DMS153 (cell line): Measurements from ENCODE around the gene NTS.

Experiments used
- DNase-seq: peaks from one replicate; lab custom pipeline; 2025; lab: John Stamatoyannopoulos, UW

Gene NTS, protein sequence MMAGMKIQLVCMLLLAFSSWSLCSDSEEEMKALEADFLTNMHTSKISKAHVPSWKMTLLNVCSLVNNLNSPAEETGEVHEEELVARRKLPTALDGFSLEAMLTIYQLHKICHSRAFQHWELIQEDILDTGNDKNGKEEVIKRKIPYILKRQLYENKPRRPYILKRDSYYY

DNA sequence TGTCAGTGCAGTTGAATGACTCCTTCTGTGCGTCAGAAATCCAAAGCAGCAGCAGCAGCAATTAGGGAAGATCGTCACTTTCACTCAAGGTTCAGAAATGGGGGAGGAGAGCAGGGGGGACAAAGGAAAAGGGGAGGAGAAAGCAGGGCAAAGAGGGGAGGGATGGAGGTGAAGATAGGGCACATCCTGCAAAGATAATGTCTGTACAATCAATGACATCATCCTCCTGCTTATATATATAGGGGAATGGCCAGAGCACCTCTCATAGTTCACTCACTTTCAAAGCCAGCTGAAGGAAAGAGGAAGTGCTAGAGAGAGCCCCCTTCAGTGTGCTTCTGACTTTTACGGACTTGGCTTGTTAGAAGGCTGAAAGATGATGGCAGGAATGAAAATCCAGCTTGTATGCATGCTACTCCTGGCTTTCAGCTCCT lies at the start of gene NTS:
TSS of gene NTS (plus strand) at position 265 of the 431 bp plus-strand sequence. CDS start at position 374, 109 bp downstream.
- no peak for DNase-seq

DNA sequence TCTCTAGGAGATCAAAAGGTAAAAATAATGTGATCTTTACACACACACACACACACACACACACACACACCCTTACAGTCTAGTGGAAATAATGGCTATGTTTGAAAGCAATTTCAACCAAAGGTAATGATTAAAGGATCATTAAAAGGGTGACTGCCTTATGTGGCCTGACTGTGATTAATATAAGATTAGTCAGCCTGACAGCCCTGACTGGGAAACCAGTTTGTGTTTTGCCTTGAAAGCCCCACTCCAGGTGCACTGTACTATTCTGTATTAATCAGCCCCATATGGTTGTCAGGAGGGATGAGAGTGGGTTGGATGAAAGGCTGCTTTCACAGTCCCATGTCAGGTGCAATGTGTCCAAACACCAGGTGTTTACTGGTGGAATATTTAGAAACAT lies 48.3 kb upstream of the NTS start:
- no peak for DNase-seq

DNA sequence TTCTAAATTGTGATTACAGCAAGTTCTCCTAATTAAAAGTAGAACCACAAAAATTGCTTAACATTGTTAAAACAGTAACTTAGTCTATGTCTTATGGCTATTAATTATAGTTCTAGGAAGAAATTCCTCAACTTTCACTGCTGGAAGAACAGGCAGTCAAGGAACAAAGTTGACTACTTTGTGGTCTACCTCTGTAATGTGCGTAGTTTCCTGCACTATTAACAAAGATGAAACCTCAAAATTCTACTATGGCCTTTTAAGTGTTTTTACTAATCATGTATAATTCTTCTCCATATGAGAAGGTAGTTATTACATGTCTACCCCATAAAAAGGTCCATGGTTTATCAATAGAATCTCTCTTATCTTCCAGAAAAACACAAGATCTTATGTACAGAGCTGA lies 45.5 kb upstream of the NTS start:
- DNase-seq = no peak

DNA sequence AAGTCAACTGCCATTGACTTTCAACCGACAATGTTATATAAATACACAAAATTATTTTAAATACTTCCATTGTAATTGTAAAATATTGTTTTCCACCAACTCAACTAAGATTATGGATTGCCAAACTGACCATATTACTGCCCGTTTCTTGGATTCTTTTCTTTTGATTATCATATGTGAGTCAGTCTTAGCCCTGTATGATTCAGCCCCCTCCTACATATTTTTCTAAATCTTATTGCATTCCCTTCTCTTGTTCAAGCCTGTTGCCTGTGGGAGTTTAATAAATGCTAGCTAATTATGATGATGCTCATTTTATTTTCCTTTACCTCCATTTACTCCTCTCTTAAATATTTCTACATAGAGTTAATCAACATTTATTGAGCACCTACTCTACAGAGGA lies 44.7 kb upstream of the NTS start:
- DNase-seq = no peak

DNA sequence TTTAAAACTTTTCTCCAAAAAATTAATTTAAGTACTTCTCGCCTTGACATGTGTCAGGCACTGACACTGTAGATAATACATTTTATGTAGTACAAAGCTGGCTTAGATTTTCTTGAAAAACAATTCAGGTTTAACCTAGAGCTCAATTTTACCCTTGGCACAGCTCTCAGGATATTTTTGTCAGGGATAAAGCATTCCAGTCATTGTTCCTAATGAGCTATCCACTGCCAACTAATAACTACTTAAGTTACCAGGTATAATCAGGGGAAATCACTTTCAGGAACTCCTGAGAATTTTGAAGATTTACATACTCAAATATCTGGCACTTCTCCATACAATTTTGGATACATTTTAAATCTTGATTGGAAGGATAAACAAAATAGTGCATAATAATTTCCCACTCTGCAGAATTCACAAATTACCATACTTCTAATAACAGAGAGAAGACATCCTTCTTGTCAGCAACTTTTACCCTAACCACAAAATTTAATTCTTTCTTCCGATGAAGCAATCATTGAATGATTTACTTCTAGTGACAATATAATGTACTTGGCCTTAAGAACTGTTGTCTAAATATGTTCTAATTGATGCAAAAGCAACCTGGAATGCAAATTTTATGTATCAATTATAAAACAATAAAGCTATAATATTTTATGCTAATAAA lies 42.6 kb upstream of the NTS start:
- DNase-seq = no peak

DNA sequence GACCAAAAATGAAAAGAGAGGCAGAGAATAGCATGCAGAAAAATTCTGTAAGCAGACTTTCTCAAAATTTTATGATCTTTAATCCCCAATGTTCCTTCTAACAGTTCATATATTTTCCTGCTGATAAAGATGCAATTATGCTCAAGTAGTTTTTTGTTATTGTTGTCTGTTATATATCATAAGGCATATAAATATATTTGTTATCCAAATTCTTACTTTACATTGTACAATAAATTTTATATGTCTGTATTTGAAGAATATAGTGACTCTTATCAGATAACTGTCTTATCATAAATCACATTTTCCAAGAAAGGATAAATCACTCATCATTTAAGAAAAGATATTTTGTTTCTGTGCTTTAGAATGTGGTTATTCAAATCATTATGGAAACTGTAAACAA lies 40.5 kb upstream of the NTS start:
- no peak for DNase-seq

DNA sequence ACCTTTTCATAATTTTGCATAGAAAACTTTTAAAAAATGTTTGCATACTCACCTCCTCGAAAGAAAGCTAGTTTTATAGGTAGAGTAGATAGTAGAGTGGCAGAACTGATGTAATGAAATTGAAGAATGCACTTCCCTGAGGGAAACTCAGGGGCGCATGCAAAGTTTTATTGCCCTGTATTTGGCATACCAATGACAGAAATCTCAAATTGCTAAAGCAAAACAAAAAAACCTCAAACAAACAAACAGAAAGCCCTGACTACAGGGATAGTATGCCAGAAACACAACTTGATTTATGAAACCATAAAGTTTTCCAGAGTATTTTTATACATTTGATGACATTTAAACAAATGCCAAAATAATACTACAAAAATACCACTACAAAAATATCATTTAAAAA lies 39.7 kb upstream of the NTS start:
- no peak for DNase-seq

DNA sequence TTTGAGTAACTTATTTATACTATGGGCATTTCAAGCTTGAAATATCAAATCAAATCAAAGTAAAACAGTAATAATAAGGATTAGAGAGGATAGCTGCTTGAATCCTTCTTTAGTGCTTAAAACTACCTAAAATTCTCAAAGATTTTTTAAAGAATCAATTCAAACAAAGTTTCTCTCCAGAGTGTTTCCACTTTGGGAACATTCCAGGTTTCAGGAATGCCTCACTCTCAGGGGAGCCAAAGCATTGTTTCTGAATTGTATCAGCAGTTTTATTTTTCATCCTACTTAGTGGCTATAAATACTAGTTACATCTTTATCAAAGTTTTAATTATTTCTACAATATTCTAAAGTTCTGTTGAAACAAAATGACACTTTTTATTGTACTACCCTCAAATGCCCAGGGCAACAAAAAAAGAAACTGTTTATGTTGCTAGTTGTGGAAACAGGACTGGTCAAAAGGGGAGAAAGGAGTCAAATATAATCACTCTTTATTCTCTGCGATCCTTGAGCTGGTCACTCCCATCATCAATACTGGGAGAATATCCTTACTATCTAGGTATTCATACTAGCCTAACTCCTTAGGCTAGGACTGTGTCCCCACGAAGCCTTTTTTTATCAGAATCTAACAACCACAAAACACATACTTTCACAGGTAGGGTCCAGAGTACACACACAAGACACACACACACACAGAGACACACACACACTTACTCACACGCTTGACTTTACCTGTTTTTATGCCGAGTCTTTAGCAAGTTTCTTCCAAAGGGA lies 38.5 kb upstream of the NTS start:
- no peak for DNase-seq

DNA sequence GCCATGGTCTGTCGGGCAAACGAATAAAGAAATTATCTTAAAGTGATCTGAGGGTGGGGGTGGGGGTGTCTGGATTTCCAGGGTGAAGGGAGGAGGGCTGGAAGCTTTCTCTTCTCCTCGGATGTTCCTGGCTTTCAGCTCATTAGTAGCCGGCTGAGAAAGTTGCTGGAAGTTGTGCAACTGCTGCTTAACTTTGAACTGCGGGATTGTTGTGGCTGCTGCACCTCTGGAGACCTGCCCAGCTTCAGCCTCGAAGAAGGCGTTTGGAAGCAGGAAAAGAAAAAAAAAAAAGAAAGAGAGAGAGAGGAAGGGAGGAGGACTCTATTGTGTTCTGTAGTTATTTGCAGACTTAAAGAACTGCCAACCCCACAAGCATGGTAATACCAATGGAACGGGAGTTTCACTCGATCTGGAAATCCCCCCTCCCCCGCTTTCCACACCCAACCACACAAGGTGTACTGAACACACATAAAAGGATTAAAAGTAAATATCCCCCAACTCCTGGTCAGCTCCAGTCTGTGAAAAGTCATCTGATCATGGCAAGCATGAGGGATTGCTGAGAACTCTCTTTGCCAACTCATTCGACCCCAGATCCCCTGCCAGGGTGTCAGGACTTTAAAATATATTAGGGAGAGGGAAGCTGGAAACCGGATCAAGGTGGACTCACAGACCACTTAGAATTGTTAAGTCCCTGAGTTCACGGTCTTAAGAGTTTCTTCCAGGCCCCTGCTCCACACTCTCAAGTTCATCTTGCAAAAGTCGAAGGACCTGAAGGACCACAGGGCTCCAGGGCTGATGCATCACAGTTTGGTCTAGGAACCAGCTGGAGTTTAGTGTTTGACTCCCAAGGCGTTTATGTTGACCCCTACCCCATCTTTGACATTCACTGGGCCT lies 37.7 kb upstream of the NTS start, which contains the start of gene RASSF9:
TSS of gene RASSF9 (minus strand) at position 213 of the 894 bp plus-strand sequence. CDS start at position 5, 208 bp downstream.
- no peak for DNase-seq

DNA sequence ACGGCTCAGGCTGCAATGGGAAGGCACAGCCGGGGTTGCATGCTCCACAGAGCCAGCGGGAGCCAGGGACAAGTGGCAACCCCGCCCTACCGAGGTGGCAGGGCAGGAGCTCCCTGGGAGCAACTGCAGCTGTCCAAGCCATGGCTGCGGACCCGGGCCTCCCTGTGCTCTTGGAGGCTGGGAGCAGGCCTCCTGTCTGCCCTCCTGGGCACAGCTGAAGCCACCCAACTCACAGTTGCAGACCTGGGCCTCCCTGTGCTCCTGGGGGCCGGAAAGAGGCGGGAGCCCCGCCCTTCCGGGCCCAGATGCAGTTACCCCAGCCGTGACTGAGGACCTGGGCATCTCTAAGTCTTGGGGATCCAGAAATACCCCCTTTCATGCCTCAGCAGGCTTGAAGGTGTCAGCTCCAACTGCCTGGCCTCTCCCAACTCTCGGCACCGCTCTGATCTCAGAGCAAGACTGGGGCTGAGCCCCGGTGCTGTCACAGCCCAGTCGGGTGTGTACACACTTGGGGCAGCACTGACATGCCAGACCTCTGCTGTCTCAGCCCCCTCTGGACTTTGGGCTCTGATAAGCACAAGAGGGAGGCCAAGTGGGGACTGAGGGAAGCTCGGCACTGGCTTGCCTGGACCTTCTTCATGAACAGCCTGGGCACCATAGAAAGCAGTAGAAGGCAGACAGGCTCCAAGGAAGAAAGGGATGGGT lies 30.3 kb upstream of the NTS start:
- DNase-seq = no peak

DNA sequence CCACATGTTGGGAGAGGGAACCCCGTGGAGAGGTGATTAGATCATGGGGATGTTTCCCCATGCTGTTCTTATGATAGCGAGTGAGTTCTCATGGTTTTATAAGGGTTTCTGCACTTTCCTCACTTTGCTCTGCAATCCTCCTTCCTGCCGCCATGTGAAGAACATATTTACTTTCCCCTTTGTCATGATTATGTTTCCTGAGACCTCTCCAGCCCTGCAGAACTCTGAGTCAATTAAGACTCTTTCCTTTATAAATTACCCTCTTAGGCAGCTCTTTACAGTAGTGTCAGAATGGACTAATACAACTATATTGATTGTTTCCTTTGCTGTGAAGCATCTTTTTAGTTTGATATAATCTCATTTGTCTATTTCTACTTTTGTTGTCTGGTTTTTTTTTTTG lies 24.8 kb upstream of the NTS start:
- no peak for DNase-seq

DNA sequence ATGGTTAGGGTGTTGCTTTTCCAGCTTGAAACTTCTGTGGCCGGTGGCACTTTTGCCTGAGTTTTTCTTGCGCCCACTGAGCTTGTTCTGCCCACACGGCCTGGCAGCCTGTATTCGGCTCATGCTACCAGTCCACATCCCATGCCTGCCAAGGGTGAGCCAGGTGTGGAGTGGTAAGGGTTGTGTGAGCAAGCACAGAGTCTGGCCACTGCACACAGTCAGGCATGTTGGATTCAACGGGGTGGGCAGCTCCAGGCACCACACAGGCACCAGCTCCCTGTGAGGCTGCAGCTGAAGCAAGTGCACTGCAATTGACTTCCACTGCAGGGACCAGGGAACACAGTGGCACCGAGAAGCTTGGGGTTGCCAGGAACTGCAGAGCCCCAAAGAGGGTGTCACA lies 18.8 kb upstream of the NTS start:
- DNase-seq = no peak

DNA sequence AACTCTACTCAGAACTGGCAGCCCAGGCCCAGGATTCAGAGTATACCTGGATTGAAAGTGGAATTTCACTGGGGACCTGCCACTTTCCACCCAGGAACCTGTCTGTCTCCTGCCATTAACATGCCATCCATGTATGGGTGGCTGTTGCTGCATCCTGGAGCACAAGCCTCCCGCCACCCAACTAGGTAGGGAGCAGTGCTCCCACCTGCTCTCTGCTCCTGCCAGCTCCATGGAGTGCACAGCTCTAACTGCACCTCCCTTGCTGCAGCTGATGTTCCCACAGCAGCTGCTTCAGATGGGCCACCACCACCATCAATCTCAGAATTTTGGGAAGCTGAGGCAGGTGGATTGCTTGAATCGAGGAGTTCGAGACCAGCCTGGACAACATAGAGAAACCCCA lies 17.1 kb upstream of the NTS start:
- DNase-seq = no peak

DNA sequence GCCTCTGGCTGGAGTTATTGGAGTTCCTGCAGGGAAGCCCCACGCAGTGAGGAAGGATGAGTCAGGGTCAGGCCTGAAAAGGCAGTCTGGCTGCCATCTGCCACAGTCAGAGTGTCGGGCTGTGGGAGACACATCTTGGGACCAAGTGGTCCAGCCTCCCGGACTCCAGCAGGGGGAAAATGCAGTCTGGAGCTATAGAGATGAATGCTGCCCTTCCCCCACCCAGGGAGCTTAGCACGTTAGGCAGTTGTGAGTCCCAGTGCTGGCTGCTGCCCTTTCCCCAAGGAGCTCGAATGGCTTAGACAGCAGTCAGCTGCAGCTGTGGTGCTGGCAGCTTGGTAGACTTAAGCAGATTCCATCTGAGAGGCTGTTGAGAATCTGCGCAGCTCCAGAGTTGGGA lies 8.2 kb upstream of the NTS start:
- no peak for DNase-seq

DNA sequence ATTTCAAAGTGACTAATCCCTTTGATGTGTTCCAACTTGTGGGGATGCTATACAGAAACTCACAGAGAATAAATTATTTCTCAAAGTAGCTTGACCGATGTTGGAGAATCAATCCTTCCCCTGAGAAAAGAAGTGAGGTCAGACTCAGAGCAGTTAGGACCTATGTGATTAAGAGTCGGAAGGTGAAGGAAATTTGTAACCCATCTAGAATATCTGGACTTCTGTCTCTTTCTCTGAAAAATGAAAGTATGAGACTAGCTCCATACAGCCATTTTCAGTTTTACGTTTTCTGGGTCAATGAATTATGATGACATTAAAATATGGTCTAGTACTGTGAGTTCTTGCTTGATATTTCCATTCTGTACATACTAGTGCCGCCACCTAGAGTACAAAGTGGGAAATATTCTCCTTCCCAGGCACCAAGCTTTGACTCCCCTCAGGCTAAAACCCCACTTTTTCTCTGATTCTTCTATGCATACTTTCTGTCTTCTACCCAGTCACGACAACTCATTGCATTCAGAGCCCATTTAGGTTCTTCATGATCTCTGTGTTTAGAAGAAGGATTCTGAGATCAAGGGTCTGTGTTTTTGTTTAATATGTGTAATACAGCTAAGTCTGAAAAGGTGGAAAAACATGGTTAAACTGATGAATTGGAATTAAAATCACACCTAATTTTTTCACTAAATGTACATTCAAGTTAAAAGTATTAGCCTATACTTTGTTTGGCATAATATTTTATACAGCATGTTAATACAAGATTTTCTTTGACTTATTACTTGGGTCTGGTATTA lies 6.9 kb upstream of the NTS start:
- DNase-seq = peak; percentile 16

DNA sequence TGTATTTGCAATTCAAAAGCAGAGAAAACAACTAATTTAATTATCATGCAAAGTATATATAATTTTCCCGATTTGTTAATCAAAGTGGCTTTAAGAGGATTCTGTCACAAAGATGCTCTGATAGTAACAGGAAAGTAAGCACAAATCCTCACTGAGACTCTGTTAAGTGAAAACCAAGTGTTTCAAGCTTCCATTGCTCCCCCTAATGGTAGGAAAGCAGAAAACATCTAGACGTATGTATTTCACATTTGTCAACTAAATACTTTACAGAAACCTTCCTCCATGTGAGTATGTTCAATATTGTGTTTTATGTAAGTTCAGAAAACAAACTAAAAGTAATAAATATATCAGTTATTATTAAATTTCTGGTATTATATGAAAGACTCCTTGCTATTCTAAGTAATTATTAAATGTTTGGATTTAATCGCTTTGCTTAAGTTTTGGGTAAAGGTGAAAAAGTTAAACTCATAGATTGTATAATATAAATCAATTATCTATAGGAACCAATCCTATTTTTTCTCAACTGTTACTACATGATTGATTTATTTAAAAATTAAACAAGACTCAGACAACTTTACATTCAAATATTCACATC lies 1.5 kb upstream of the NTS start:
- DNase-seq = peak; percentile 52

DNA sequence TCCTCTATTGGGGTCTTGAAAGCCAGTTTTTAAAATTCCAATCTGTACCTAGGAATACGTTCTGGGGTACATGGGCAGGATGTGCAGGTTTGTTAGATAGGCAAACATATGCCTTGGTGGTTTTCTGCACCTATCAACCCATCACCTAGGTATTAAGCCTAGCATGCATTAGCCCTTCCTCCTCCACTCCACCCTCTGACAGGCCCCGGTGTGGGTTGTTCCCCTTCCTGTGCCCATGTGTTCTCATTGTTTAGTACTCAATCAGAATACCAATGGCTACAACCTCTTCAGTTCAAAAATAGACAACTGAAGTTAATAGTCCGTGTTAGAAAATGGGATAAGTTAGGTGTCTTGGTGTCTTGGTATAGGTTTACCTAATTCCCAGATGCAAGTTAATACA lies 3.4 kb downstream of the NTS start:
- no peak for DNase-seq

DNA sequence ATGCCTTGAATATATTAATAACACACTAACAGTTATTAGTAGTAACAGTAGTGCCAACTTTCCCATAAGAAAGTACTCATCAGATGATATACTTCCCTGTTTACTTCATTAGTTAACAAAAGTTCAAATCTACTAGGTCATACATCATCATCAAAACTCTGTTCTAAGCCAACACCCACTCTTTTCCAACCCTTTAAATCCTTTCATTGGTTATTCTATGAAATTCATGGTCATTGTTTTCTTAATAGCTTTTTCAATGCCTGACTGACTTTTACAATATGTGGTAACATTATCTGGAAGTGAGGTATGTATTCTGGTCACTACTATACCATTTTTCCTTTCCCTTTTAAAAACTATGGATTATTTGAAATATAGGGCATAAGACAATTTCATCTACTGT lies 9.7 kb downstream of the NTS start:
- DNase-seq = no peak

DNA sequence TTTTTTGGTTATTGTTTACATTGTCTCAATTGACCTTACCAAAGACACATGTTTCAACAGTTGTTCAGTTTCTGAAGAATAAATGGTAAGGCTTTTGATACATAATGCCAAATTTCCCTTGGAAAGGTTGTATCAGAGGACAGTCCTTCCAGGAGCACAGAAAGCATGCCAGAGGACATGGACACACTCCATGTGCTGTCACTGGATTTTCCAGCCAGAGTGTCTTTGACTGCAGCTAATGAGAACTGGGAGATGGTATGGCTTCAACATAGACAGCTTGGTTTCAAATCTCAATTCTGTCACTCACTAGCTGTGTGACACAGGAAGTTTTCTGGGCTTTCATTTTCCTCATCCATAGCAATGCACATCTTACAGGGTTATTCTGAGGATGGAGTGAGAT lies 20.6 kb downstream of the NTS start:
- no peak for DNase-seq

DNA sequence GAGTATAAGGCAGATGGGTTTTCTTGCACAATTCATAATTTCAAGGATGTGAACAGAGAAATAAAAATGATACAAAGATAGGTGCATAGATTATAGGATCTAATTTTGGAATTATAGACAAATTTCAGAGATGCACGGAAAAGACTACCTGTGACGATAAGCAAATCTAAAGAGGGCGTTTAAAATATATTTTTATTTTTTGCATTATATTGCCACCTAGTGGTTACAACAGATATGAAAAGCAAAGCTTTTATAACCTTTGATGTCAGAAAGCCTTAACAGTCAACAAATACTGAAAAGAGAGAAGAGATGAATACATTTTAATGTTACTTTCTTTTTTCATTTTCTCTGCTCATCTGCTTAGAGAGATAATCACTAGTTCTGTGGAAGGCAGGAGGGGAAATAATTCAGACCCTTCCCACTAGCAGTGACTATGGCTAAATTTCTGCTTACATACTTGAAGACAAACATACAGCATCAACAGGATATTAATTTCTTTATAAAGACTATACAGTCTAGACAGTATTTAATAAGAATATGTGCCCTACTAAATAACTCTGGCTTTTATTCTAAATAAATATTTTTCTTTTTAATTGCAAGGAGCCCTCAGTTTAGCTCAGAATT lies 46.3 kb downstream of the NTS start:
- peak; percentile 3 for DNase-seq
